Occipital lobe (tissue), 2 donors: Measurements from ENCODE around the gene RPP40. TPM values are rescaled to one million over a fixed set of nuclear protein-coding genes. Genes with fewer than 3 reads are reported as not detected.
"Not testable (repeated sequence)": the region's sequence is repeated elsewhere in the genome, so short reads cannot be mapped to it uniquely, and the experiment has no call there.

ENCODE experiments used
- DNase-seq: peaks from one replicate; lab custom pipeline; 2025; lab: John Stamatoyannopoulos, UW
- total RNA-seq: library from RNA; depleted of rRNA; stranded (reverse); fragments of >200 nt; gene quantifications from one replicate; pipeline ENCODE4 v1.2.3, GENCODE V29; 2014

Gene RPP40, protein sequence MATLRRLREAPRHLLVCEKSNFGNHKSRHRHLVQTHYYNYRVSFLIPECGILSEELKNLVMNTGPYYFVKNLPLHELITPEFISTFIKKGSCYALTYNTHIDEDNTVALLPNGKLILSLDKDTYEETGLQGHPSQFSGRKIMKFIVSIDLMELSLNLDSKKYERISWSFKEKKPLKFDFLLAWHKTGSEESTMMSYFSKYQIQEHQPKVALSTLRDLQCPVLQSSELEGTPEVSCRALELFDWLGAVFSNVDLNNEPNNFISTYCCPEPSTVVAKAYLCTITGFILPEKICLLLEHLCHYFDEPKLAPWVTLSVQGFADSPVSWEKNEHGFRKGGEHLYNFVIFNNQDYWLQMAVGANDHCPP
- total RNA-seq = 14.0 TPM

DNA sequence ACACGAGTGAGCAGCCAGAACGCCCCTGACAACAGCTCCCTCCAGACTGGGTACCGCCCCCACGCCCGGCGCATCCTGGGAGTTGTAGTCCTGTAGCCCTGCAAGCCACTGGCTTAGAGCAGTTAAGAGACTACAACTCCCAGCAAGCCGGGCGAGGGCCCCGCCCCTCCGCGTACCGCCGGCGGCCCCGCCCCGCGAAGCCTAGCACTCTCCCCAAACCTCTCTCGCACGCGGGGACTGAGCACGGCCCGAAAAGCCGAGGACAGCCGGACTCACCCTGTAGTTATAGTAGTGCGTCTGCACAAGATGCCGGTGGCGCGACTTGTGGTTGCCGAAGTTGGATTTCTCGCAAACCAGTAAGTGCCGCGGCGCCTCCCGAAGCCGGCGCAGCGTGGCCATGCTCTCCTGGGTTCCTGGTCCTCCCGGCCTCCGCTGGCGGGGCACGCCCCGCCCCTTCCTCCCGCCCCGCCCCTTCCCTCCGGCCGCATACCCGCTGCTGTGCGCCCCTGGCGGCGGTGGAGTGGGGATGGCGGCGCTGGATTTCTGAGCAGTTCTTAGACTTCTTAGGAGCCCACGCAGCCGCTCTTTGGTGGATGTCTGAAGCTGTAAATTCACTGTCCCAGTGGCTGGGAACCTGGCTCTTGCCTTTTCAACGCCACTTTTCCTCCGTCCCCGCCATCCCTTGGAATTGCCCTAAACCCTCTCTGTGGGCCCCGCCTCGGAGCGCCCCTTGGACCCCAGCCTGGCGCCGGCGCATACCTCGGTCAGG is at the start of gene RPP40:
TSS of gene RPP40 (minus strand) at position 434 of the 769 bp plus-strand sequence. CDS start at position 399, 35 bp downstream.
- peak; percentile 94 for DNase-seq

DNA sequence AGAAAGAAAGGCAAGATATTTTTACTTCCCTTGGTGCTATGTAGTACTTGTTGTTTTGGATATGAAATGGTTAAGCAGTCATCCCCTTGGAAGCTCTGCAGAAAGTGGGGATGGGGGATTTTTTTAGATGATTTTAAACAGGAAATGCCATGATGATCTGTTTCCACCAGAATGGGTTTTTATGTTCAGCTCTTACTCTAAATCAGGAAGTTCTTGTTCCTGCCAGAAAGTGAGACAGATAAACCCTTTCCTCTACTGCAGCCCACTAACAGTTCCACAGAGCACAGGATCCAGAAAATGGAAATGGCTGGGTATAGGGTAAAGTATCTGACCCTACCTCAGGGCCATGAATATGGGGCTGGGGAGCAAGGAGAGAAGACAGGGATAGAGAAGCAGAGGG is 49.2 kb upstream of the RPP40 start:
- no peak for DNase-seq

DNA sequence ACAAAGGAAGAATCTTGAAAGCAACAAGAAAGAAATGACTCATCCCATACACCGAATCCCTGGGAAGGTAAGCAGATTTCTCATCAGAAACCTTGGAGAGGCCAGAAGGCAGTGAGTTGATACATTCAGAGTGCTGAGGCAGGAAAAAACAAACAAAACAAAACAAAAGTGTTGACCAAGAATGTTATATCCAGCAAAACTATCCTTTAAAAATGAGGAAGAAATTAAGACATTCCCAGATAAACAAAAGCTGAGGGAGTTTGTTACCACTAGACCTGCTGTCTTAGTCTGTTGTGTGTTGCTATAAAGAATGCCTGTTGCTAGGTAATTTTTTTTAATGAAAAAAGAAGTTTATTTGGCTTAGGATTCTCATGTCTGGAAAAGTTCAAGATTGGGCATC is 47.6 kb upstream of the RPP40 start:
- DNase-seq = no peak

DNA sequence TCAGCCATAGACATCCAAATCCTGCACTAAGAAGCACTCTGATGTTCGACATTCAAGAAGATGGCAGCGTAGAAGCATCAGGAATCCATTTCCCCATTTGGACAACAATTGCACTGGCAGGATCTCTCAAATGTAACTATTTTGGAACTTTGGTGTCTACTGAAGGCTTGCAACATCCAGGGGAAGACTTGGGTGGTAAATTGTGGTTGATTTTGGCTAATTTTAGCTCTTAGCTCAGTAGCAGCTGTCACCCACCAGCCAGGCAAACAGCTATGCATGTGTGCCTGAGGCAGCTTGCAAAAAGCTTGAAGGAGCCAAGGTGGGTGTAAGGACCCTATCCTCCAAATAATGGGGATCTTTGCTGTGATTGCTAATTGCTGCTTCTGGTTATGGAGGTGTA is 46.2 kb upstream of the RPP40 start:
- DNase-seq = no peak

DNA sequence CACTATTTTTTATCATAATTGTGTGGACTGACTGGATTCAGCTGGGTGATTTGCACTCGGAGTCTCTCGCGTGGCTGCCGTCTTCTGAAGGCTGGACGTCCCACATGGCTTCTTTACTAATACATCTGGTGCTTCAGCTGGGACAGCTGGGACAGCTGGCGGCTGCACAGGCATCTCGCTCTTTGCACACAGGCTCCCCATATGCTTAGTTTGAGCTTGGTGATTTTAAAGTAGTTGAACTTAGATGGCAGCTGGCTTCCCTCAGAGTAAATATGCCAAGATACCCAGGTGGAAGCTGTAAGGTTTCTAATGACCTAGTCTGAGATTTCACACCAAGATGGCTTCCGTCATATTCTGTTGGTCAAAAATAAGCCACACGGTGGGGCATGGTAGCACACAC is 42.6 kb upstream of the RPP40 start:
- no peak for DNase-seq

DNA sequence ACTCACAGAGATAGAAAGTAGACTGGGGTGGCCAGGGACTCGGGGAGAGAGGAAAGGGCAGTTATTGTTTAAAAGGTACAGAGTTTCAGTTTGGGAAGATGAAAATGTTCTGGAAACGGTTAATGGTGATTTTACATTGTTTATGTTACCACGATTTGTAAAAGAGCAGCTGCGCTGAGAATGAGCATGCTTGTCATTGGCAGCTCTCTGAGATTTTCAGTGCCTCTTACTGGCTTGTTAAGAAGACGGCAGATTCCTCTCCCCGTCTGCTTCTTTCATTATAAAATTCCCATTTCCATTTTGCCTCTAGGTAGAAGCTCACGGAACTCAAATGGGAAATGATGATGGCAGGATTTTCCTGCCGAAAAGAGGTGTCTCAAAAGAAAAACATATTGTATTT is 41.6 kb upstream of the RPP40 start:
- DNase-seq = no peak

DNA sequence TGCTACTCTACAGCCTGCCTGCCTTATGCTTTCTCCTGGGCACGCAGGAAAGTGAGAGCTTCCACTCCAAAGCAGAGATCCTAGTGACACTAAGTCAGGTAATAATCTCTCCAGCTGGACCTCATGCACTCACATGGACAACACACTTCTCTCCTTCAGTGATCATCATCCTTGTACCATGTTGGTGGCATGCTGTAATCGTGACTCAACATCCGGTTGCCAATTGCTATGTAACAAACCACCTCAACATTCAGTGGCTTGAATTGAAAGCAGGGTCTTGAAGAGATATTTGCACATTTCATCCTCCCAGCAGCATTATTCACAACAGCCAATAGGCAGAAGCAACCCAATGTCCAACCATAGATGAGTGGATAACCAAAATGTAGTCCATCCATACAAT is 41.0 kb upstream of the RPP40 start:
- no peak for DNase-seq

DNA sequence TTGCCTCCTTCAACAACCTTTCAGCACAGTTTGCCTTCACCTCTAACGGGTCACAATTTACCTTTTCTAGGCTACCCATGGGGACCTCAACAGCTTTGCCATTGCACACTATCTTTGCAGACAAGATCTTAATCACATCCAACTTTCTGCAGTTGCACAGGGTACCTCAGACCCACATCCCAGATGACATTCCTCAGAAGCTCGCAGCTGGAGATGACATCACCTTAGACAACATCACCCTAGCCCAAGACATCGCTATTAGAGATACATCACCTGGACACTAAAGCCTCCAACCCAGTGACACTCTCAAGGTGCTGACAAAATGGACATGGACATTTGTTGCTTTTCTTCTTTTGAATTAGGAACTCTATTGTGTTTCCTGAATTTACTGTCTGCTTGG is 38.6 kb upstream of the RPP40 start:
- DNase-seq = no peak

DNA sequence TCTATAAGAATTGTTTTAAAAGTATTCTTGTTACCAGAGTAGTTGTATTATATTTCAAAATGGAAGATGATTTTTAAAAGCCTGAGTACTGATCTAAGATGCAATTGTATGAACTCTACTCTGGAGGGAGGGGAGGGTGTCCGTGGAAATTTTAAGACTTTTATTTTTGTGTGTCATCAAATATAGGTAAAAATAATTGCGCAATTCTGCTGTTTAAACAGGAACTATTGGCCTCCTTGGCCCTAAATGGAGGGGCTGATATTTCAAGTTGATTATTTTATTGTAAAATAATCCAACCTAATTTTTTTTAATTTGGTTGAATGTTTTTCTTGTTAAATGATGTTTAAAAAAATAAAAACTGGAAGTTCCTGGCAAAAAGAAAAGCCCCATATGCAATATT is 38.1 kb upstream of the RPP40 start:
- no peak for DNase-seq

DNA sequence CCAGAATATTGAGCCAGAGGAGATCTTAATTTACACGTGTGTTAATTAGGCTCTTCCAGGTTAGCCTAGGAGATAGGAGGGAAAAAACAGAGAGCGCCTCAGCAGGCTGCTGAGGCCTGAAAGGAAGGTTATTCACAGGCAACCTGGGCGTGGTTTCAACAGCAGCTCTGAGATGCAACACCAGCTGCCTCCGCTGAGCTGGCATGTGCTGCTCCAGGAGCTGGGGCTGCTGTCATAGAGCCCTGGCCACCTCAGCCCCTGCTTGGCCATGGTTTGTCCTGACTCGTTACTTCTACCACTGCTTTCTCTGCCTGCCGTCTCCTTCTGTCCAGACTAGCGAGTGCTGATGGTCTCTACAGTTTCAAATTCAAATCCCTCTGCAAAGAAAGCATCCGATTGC is 32.4 kb upstream of the RPP40 start:
- no peak for DNase-seq

DNA sequence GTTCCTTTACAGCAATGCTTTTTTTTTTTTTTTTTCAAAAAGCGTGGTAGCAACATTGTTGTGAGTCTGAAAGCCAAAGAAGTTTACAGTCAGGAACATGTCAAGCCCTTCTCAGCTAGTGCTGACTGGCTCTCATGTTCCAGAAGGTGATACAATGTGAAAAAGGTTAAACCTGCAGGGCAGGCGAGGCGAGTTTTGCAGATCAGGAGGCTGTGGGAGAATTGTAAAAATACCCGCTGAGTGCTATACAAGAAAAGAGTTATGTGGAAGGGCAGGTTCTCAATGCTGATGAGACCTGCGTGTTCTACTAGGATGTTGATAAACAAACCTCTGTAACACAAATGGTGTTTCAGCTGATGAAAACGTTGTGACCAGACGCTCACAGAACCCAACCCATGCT is 30.9 kb upstream of the RPP40 start:
- DNase-seq = no peak

DNA sequence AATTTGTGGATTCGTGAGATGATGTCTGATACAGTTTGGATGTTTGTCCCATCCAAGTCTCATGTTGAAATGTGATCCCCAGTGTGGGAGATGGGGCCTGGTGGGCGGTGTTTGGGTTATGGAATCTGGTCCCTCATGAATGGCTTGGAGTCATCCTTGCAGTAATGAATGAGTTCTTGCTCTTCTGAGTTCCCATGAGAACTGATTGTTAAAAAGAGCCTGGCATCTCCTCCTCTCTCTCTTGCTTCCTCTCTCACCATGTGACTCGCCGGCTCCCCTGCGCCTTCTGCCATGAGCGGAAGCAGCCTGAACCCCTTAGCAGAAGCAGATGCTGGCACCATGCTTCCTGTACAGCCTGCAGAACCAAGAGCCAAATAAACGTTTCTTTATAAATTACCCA is 30.5 kb upstream of the RPP40 start:
- no peak for DNase-seq

DNA sequence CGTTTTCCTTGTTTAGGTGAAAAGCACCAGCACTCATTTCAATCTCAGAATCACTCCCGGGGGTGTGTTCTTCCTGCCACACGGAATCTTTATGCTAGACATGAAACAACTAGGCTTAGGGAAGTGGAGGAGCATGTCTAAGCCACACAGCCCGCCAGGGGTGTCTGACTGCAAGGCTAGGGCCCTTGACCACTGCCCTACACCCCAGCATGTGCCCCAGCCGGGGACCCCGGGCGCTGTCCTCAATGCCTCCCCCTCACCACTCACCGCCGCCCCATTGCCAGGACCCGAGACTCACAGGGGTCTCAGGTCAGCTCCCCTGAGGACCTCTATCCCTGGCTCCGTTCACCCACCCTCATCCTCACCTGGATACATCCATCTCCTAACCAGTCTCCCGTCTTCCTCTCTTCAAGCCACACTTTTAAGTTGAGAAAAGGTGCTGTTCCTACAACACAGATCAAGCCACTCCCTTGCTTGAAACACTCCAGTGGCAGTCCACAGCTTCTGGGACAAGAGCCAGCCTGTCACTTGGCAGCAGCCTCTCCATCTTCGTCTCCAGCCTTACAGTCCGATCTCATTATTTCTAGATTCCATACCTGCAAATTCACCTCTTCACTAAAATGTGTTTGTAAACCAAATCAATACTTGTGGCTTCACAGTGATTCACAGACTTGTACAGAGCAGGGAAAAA is 29.5 kb upstream of the RPP40 start:
- not testable (repeated sequence) for DNase-seq

DNA sequence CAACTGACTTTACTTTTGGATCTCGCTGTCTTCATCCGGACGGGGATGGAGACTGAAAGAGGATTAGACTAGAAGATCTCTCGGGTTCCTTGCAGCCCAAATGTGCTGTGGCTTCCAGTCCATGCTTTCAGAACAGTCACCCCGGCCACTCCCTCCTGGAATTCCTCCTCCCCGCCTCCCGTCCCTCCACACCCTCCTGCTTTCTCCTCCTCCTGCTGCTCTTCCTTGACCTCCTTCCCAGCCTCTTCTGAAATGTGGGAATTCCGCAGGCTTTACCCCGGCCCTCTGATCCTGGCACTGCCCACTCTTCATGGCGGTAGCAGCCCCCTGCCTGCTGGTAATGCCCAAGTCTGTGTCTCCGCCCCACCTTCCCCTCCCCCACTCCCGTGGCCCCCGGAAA is 28.9 kb upstream of the RPP40 start:
- not testable (repeated sequence) for DNase-seq

DNA sequence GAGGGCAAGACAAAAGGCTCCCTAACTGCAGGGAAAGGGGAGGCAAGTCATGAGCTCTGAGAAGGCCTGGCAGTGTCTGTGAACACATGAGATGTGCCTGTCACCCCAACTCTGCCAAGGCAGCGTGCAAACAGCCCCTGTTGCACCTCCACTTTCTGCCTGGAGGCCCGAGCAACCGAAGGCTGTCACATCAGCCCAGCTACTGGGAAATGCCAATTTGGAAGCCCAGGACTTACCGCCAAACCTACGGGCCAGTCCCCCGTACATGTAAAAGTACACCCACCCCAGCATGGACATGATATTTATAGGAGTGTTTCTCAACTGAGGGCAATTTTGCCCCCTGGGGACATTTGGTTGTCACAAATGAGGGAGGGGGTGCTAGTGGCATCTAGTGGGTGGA is 27.3 kb upstream of the RPP40 start:
- no peak for DNase-seq

DNA sequence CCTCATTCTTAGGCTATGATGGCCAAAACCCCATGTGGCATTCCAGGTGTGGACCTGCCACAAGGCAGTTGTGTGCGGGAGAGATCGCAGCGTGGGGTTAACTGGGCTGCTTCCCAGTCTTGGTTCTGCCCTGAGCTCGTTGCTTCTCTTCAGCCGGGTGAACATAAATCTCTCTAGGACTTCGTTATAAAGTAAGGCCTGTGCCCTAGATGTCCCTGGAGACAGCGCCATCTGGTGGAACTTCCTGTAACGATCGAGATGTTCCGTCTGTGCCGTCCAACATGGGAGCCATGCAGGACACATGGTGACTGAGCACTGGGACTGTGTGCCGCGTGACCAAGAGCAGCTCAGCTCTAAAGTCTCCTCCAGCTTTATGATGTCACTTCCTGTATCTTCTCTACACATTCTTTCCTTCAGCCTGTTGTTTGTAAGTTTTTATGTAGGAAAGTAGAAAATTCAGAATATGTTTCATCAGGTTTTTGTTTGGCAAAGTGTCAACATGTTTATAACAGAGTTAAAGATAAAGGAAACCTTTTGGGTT is 26.8 kb upstream of the RPP40 start:
- no peak for DNase-seq

DNA sequence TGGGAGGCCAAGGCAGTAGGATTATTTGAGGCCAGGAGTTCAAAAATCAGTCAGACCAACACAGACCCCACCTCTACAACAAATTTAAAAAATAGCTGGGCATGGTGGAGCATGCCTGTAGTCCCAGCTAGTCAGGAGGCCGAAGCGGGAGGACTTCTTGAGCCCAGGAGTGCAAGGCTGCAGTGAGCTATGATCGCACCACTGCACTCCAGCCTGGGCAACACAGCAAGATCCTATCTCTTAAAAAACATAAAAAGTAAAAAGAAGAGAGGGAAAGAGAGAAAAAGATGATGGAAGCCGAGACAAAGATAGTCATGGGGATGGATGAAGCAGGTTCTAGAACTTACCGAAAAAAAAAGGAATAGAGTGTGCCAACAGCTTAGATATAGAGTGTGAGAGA is 25.8 kb upstream of the RPP40 start:
- DNase-seq = no peak

DNA sequence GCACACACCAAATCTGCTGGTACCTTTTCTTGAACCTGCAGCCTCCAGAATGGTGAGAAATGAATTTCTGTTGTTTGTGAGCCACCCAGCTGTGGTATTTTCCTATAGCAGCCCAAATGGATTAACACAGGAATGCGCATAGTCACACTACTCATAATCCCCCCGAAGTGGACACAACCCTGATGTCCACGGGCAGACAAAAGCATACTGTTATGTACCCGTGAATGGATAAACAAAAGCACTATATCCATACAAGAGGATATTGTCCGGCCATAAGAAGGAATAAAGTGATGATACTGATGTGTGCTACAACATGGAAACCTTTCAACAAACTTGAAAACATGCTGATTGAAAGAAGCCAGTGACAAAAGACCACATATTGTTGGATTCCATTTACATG is 25.1 kb upstream of the RPP40 start:
- no peak for DNase-seq

DNA sequence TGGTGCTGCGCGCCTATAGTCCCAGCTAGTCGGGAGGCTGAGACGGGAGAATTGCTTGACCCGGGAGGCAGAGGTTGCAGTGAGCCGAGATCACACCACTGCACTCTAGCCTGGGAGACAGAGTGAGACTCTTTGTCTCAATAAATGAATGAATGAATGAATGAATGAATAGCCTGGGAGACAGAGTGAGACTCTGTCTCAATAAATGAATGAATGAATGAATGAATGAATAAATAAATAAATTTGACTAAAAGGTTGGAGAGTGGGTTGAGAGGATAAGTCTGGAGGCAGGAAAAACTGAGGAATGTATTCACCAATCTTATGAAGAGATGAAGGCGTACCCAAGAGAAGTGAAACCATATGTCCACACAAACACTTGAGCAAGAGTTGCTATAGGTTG is 24.5 kb upstream of the RPP40 start:
- DNase-seq = no peak

DNA sequence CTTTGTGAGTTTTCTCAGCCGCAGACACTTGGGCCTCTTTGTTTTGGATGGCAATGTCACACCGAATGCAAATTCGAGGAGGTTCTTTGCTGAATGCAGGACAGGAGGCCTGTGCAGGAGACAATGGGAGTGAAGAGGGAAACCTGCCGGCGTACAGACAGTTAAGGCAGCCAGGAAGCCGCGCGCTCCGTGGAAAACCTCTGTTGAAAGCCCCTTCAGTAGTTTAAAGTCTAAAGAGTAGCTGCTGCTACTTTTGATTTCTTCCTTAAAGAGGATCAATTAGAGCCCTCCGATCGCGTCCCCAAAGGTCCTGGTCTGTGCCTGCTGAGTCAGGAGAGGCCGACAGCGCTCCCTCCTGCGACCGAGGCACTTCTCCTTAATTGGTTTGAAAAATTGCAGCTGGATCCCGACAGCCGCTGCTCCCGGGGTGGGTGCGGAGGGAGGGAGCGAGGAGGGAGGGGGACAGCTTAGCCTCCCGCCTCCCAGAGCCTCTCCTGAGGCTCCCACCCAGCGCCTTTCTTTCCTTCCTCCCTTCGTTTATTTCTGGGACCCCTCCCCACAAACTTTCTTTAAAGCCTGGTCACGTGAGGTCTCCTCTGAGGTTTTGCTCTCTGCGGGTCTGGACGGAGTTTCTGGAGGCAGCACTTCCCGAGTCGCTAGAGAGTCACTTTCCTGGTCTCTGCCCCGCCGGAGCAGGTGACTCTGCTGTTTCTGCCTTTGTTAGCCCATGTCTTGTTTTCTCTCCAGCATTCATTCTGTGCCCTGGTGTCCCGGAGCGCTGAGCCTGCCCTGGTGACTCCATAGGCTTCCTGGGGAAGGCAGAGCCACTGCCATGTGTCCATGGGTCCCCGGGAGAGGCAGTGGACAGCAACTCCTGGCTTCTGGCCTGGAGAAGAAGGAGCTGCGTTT is 22.3 kb upstream of the RPP40 start:
- no peak for DNase-seq

DNA sequence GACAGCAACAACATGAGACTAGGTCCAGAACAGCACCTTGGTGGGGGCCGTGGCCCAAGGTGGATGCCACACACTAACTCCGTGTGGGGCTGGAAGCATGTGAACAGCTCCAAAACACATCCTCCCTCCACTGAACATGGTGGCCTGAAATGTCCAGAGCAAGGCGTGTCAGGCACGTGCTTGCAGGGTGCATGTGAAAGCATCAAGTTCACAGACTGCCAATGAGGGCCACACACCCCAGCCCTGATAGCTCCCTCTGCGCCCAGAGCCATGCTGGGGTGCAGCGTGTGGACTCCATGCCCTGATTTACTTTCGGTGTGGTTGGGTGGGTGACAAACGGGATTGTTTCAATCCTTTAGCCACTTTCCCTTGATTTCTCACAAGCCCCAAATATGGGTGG is 20.1 kb upstream of the RPP40 start:
- DNase-seq = no peak
